HG03135 (cell line): ENCODE data around the gene GUCY1A1.

ENCODE experiments used
- ATAC-seq: cut with Tn5 transposase; IDR thresholded peaks from one replicate; pipeline ENCODE4 v1.9.1; 2021; ENCODE audit warnings: mild to moderate bottlenecking, moderate library complexity; ENCODE audit not compliant: unreplicated experiment

Gene GUCY1A1

DNA sequence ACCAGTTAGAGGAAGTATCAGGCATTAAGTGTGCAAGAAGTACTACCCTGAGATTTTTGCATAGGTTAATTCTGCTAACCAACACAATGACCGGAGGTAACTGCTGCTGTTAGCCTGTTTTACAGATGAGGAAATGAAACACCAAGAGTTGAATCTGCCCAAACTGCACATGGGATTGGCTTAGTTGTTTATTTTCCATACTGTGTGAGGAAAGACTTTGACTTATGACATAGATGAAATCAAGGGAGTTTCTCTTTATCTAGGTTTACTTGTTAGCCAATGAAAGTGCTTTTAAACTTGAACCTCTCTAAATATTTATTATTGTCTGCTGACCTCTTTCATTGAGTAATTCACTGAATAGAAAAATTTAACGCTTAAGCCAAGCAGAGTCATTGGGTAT, 102.4 kb downstream of the GUCY1A1 start:
- peak; percentile 79 for ATAC-seq

GRCh38 chr4:155772459-155773195, 106.0 kb downstream of the GUCY1A1 start:
- no peak for ATAC-seq

- ATAC-seq = no peak
These were observed 106.7 kb downstream of the GUCY1A1 start for GRCh38 chr4:155773196-155773800.

DNA sequence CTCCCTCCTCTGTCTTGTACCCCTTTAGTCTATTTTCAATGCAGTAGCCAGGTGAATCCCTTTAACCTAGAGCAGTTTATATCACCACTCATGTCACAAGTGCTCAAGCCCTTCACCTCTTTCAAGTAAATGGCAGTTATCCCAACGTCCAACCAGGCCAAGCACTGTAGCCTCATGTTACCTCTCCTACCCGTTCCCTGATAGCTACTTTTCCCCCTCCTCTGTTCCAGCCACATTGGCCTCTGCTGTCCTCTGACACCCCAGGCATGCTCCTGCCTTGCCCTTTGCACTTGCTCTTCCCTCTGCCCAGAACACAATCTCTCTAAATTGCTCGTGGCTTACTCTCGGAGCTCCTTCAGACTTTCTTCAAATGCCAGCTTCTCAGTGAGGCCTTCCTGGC, 107.4 kb downstream of the GUCY1A1 start:
- no peak for ATAC-seq

GRCh38 chr4:155777971-155778735, 111.5 kb downstream of the GUCY1A1 start:
- no peak for ATAC-seq

- ATAC-seq = no peak
These were observed 114.1 kb downstream of the GUCY1A1 start for GRCh38 chr4:155780775-155781174.

GRCh38 chr4:155781249-155781831, 114.7 kb downstream of the GUCY1A1 start:
- no peak for ATAC-seq
